Embryonic facial prominence (tissue), 1 donor: ENCODE measurements around the gene C1orf185.
A peak's percentile ranks its signal among the peaks of the same experiment; 100 is the strongest.
"Not testable (repeated sequence)": the region's sequence is repeated elsewhere in the genome, so short reads cannot be mapped to it uniquely, and the experiment has no call there.

Experiments
- DNase-seq: peaks from one replicate; pipeline ENCODE4 v3.0.0-alpha.2; 2016; ENCODE audit errors: extremely low spot score

C1orf185 gene

DNA sequence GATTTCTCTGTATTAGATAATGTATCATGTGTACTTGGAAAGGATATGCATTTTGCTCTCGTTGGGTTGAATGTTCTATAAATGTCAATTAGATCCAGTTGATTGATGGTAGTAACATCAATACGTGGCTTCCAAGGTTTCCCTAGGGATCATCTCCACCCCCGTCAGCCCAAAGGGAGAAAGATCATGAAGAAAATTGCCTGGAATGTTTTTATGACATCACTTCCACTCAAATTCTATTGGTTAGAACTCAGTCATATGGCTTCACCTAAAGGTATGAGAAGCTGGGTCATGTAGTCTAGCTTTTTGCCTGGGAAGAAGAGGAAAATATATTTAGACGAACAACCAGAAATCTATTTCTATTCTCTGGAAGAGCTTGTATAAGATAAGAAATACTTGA is at the start of gene C1orf185:
C1orf185 (plus strand) TSS at position 253 of the 400 bp plus-strand sequence; CDS start at position 259, 6 bp downstream.
- DNase-seq = no peak

DNA sequence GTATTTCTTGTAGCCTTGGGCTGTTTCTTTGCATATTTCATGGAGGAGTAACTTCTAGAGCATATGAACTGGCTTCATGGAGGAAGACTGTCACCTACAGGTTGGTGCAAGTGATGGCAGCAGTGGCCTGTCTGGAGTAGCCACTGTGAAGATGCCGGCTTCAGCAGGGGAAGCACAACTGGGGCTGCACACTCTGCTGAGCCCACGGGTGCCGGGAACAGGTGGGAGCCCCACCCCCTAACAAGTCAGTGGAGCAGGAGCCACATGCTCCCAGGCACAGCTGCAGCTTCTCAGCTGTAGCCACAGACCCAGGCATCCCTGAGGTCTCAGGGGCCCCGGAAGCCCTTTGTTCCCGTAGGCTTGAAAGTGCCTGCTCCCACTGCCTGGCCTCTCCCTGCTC is 43.2 kb upstream of the C1orf185 start:
- DNase-seq = no peak

- DNase-seq = no peak
These were observed 40.7 kb upstream of the C1orf185 start for GRCh38 chr1:51061231-51061918.

- no peak for DNase-seq
These were observed 38.9 kb upstream of the C1orf185 start for GRCh38 chr1:51063121-51063520.

GRCh38 chr1:51070011-51070410 is 32.0 kb upstream of the C1orf185 start:
- DNase-seq = no peak

DNA sequence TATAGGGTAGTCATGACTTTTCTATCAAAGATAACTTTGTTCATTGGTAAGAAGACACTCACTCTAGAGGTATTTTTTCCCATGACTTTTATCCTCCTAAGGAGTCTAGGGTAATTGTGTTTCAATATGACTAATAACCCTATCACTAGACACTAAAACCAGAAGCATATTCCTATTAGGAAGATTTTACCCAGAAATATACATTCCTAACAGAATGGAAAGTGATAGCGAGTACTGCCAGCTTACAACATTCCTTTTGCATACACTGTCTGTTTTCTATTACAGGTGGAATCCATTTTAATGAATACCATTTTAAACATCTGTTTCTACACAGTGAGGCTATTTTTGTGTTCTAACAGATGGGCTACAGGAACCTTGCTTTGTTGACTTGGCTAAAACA is 31.4 kb upstream of the C1orf185 start:
- DNase-seq = peak; percentile 10

DNA sequence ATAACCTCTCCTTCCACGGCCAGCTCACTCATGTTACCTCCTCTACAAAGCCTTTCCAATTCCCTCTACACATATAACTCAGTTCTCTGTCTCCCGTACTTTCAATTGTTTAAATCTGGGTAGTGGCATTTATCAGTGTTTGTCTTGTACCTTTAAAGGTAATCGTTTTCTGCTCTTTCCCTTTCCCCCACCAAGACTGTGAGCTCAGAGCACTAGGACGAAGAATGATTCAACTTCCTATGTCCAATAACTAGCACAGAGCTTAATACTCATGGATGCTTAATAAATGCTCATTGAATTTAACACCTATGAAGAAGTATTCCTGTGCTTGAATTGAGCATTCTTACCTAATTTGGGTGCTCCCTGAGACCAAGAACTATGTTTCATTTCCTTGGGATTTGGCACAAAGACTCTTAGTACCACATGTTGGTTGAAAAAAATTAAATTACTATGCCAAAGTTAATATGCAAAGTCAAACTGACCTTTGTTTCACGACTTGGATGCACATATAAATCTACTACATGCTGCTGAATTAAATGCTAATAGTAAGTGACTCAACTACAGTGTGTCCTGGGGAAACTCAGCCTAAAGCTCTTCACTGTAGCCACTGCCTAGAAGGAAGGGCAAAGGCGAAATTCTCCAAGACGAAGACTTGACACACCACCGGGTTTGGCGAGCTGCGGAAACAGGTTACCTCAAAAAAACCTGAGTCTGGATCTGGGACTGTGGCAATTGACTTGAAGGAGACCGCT is 30.6 kb upstream of the C1orf185 start:
- no peak for DNase-seq

DNA sequence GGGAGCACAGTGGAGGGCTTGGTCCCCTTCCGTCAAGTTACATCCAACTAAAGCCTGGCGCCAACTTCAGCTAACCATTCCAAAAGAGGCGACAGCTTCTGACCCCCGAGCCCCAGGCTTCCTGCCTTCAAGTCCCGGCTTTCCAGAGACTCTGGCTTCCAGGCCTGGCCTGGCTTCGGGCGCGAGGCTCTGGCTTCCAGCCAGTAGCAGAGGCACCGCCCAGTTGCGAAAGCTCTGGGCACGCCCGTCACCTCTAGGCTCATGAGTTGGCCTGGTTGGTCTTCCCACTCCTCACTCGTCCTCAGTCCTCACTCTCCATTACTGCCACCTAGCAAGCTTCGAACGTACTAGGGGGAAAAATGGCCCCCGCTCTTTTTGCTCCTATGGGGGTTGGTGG is 30.0 kb upstream of the C1orf185 start:
- no peak for DNase-seq

DNA sequence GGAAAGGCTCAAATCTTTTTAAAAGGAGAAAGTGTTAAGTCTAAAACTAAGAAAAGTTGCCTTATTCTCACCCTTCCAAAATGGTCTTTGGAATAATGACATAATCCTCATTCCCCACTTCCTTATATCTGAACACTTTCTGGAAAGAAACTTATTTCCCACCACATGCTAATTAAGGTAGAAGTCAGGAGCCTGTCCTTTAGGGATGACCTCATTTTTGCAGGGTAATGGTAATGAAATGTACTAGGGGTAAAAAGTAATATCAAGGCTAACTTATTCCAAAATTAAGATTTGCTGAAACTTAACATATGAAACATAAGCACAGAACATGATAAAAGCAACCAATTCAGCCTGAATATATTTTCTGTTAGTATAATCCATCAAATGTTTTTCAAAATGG is 29.4 kb upstream of the C1orf185 start:
- DNase-seq = no peak

GRCh38 chr1:51073456-51073855 is 28.6 kb upstream of the C1orf185 start:
- no peak for DNase-seq

GRCh38 chr1:51086496-51087271 is 15.3 kb upstream of the C1orf185 start:
- DNase-seq = no peak

- no peak for DNase-seq
These were observed 13.6 kb upstream of the C1orf185 start for GRCh38 chr1:51088474-51088873.

- no peak for DNase-seq
These were observed 8.4 kb upstream of the C1orf185 start for GRCh38 chr1:51093581-51093980.

DNA sequence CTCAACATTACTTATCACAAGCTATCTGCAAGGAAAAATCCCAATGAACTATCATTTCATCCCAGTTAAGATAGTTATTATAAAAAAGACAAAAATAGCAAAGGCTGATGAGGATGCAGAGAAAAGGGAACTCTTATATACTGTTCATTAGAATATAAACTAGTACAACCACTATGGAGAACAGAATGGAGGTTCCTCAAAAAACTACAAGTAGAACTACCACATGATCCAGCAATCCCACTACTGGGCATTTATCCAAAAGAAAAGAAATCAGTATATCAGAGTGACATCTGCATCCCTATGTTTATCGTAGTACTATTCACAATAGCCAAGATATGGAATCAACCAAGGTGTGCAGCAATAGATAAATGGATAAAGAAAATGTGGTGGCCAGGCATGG is 4.9 kb upstream of the C1orf185 start:
- no peak for DNase-seq

GRCh38 chr1:51100264-51100880 is 1.7 kb upstream of the C1orf185 start:
- DNase-seq = no peak

- no peak for DNase-seq
These were observed 12.1 kb downstream of the C1orf185 start for GRCh38 chr1:51114137-51114536.

DNA sequence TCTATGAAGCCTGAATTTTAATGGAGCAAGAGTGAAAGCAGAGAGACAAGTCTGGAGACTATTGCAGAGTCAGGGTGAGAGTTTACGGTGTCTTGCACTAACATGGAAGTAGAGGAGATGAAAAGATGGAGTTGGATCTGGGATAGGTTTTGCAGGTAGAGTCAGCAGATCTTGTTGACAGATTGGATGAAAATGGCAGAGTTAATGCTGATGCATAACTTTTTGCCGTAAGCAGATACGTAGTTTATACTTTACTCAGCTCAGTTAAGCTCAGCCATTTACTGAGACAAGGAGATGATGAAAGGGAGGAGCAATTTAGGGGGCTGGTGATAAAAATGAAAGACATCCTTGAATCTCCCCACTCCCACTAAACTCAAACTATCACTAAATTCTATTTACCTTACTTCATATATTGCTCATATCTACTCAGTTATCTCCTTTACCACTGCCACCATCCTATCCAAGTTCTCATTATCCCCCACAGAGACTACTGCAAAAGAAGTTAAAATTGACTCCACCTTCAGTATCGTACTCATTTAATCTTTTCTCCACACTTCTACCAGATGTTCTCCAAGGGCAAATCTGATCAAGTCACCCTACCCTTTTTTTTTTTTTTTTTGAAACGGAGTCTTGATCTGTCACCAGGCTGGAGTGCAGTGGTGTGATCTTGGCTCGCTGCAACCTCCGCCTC is 13.8 kb downstream of the C1orf185 start:
- no peak for DNase-seq

GRCh38 chr1:51119331-51119730 is 17.3 kb downstream of the C1orf185 start:
- no peak for DNase-seq

DNA sequence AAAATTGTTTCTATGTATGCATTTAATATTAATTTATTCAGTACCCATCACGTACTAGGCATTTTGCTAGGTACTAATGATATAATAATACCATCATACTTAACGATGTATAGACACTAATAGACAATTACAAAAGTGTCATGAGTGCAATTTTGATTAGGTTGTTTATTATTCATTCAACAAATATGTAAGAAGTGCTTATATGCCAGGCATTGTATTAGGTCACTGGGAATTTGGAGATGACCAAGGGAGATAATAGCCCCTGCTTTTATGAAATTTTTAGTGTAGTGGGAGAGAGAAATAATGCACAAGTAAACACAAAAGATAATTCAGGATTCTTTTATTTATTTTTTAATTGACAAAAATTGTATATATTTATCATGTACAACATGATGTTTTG is 18.6 kb downstream of the C1orf185 start:
- no peak for DNase-seq

DNA sequence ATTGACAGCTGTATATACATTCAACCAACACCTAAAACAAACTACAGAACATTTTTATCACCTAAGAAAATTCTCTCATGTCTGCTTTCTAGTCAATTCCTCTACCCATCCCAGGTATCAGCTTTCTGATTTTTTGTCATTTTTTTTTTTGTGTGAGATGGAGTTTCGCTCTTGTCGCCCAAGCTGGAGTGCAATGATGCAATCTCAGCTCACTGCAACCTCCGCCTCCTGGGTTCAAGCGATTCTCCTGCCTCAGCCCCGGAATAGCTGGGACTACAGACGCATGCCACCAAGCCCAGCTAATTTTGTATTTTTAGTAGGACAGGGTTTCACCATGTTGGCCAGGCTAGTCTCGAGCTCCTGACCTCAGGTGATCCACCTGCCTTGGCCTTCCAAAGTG is 25.1 kb downstream of the C1orf185 start:
- not testable (repeated sequence) for DNase-seq

- DNase-seq = no peak
These were observed 29.2 kb downstream of the C1orf185 start for GRCh38 chr1:51131185-51131584.

GRCh38 chr1:51133045-51133444 is 31.0 kb downstream of the C1orf185 start:
- no peak for DNase-seq
